ENCODE measurements around the gene SHROOM3. TPM values are rescaled to one million over a fixed set of nuclear protein-coding genes. Genes with fewer than 3 reads are reported as not detected.

Gene SHROOM3
- total and polyA plus RNA-seq, 2 experiments from 2014 or later = 11.3 to 73.5 TPM

DNA sequence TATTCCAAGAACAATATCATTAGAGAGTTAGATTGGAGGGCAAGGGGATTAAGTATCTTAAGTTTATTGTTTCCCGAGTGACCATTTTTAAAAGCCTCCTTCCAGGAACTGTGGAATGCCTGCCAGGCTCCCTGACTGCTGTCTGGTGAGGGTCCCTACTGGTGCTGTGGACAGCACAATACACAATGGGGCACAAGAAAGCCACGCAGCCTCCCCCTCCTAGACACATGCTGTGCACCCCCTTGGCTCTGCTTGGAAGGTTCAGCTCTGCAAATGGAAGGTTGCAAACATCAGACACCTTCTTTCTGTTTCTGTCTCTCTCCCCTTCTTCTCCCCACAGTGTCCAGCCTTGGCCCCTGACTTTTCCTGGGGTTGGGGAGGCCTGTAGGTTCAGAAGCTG lies 153.2 kb downstream of the SHROOM3 start:
- Histone ChIP-seq H3K79me2 (replicated peaks; ENCODE audit: insufficient read depth) (no peaks in the 10 kb centered on the region), H2AFZ (no peak overlapping the region), H3K27ac (ENCODE audit: low read depth) (peak overlapping the region; percentile 98), H3F3A (replicated peaks; ENCODE audit: low read depth) (peaks cover 4% of the 10 kb centered on the region; the same call in 1 of the 2 replicates), H3K9me2 (ENCODE audit: insufficient read depth) (no peaks in the 10 kb centered on the region), H3K4me3 (no peak overlapping the region), H3K4me1 (ENCODE audit: insufficient read depth) (peaks cover 55% of the 10 kb centered on the region), H3K4me2 (no peak overlapping the region; the same call in 1 of the 2 replicates), H3K27me3 (ENCODE audit: insufficient read depth) (no peaks in the 10 kb centered on the region), H4K20me1 (replicated peaks; ENCODE audit: insufficient read depth) (no peaks in the 10 kb centered on the region), H3K36me3 (ENCODE audit: insufficient read depth) (no peaks in the 10 kb centered on the region)
- H3K9me3 Mint-ChIP-seq = no peaks in the 10 kb centered on the region; the same call in 2 of the 3 replicates
- ATAC-seq (peak; percentile 6; the same call in 2 of the 3 replicates), DNase-seq (ENCODE audit: low spot score) (peak; percentile 52)
- peak overlapping the region; percentile 30; the same call in 1 of the 3 replicates for H3K4me3 Mint-ChIP-seq
- peaks cover 72% of the 10 kb centered on the region for H3K4me1 Mint-ChIP-seq
- TF ChIP-seq EZH2 (IDR thresholded peaks at IDR 0.05; ENCODE audit: low read depth, unreplicated experiment) (no peak), EZH2phosphoT487 (IDR thresholded peaks at IDR 0.05; ENCODE audit: unreplicated experiment) (no peak), STAT1 (IDR thresholded peaks at IDR 0.05; ENCODE audit: unreplicated experiment) (no peak), ZNF114 (CRISPR knock-in tag; IDR thresholded peaks at IDR 0.05) (no peak), POLR2AphosphoS5 (IDR thresholded peaks at IDR 0.05; ENCODE audit: low read depth) (no peak), CREB1 (CRISPR knock-in tag; IDR thresholded peaks at IDR 0.05; ENCODE audit: low read depth) (no peak), ZNF331 (CRISPR knock-in tag; IDR thresholded peaks at IDR 0.05; ENCODE audit: low read depth) (no peak), JUNB (IDR thresholded peaks at IDR 0.05; ENCODE audit: unreplicated experiment) (no peak), NANOG (IDR thresholded peaks at IDR 0.05; ENCODE audit: borderline replicate concordance) (no peak), REST (IDR thresholded peaks at IDR 0.05; ENCODE audit: unreplicated experiment) (no peak)
- TF ChIP-seq, protein P1, sequence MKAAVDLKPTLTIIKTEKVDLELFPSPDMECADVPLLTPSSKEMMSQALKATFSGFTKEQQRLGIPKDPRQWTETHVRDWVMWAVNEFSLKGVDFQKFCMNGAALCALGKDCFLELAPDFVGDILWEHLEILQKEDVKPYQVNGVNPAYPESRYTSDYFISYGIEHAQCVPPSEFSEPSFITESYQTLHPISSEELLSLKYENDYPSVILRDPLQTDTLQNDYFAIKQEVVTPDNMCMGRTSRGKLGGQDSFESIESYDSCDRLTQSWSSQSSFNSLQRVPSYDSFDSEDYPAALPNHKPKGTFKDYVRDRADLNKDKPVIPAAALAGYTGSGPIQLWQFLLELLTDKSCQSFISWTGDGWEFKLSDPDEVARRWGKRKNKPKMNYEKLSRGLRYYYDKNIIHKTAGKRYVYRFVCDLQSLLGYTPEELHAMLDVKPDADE (IDR thresholded peaks at IDR 0.05) = no peak
- TF ChIP-seq, protein P2, sequence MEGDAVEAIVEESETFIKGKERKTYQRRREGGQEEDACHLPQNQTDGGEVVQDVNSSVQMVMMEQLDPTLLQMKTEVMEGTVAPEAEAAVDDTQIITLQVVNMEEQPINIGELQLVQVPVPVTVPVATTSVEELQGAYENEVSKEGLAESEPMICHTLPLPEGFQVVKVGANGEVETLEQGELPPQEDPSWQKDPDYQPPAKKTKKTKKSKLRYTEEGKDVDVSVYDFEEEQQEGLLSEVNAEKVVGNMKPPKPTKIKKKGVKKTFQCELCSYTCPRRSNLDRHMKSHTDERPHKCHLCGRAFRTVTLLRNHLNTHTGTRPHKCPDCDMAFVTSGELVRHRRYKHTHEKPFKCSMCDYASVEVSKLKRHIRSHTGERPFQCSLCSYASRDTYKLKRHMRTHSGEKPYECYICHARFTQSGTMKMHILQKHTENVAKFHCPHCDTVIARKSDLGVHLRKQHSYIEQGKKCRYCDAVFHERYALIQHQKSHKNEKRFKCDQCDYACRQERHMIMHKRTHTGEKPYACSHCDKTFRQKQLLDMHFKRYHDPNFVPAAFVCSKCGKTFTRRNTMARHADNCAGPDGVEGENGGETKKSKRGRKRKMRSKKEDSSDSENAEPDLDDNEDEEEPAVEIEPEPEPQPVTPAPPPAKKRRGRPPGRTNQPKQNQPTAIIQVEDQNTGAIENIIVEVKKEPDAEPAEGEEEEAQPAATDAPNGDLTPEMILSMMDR (conservative IDR thresholded peaks at IDR 0.05; ENCODE audit: low read depth in 2 of 2) = no peak
- TF ChIP-seq, protein P3, sequence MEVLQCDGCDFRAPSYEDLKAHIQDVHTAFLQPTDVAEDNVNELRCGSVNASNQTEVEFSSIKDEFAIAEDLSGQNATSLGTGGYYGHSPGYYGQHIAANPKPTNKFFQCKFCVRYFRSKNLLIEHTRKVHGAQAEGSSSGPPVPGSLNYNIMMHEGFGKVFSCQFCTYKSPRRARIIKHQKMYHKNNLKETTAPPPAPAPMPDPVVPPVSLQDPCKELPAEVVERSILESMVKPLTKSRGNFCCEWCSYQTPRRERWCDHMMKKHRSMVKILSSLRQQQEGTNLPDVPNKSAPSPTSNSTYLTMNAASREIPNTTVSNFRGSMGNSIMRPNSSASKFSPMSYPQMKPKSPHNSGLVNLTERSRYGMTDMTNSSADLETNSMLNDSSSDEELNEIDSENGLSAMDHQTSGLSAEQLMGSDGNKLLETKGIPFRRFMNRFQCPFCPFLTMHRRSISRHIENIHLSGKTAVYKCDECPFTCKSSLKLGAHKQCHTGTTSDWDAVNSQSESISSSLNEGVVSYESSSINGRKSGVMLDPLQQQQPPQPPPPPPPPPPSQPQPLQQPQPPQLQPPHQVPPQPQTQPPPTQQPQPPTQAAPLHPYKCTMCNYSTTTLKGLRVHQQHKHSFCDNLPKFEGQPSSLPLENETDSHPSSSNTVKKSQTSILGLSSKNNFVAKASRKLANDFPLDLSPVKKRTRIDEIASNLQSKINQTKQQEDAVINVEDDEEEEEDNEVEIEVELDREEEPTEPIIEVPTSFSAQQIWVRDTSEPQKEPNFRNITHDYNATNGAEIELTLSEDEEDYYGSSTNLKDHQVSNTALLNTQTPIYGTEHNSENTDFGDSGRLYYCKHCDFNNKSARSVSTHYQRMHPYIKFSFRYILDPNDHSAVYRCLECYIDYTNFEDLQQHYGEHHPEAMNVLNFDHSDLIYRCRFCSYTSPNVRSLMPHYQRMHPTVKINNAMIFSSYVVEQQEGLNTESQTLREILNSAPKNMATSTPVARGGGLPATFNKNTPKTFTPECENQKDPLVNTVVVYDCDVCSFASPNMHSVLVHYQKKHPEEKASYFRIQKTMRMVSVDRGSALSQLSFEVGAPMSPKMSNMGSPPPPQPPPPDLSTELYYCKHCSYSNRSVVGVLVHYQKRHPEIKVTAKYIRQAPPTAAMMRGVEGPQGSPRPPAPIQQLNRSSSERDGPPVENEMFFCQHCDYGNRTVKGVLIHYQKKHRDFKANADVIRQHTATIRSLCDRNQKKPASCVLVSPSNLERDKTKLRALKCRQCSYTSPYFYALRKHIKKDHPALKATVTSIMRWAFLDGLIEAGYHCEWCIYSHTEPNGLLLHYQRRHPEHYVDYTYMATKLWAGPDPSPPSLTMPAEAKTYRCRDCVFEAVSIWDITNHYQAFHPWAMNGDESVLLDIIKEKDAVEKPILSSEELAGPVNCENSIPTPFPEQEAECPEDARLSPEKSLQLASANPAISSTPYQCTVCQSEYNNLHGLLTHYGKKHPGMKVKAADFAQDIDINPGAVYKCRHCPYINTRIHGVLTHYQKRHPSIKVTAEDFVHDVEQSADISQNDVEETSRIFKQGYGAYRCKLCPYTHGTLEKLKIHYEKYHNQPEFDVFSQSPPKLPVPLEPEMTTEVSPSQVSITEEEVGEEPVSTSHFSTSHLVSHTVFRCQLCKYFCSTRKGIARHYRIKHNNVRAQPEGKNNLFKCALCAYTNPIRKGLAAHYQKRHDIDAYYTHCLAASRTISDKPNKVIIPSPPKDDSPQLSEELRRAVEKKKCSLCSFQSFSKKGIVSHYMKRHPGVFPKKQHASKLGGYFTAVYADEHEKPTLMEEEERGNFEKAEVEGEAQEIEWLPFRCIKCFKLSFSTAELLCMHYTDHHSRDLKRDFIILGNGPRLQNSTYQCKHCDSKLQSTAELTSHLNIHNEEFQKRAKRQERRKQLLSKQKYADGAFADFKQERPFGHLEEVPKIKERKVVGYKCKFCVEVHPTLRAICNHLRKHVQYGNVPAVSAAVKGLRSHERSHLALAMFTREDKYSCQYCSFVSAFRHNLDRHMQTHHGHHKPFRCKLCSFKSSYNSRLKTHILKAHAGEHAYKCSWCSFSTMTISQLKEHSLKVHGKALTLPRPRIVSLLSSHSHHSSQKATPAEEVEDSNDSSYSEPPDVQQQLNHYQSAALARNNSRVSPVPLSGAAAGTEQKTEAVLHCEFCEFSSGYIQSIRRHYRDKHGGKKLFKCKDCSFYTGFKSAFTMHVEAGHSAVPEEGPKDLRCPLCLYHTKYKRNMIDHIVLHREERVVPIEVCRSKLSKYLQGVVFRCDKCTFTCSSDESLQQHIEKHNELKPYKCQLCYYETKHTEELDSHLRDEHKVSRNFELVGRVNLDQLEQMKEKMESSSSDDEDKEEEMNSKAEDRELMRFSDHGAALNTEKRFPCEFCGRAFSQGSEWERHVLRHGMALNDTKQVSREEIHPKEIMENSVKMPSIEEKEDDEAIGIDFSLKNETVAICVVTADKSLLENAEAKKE (CRISPR knock-in tag; IDR thresholded peaks at IDR 0.05) = no peak
- H3K36me3 Mint-ChIP-seq (ENCODE audit: low read depth) = 0 out of 3 replicates have a peak, but pooled peaks cover 2% of the 10 kb centered on the region
- peak overlapping the region; percentile 76 for H3K27ac Mint-ChIP-seq
- no peaks in the 10 kb centered on the region for H3K27me3 Mint-ChIP-seq (ENCODE audit: insufficient read depth, low read depth, poor library complexity)

Measured in GM23338 (cell line).